CD4-positive, alpha-beta T cell treated with Interleukin-17A for 4 hours (primary cell): ENCODE measurements around the gene OR5B12.
"Not testable (repeated sequence)": the region's sequence is repeated elsewhere in the genome, so short reads cannot be mapped to it uniquely, and the experiment has no call there.

Experiments
- DNase-seq: peaks from one replicate; pipeline ENCODE4 v3.0.0-alpha.2; 2020; ENCODE audit warnings: mixed read lengths

The OR5B12 gene

GRCh38 chr11:58442136-58442535 lies at the start of gene OR5B12:
TSS of gene OR5B12 (minus strand) at chr11:58442236. CDS start at chr11:58440151, 2,085 bp downstream.
- DNase-seq = no peak

GRCh38 chr11:58490827-58491226 lies 48.8 kb upstream of the OR5B12 start:
- no peak for DNase-seq

- no peak for DNase-seq
Measured at GRCh38 chr11:58487170-58487569, 45.1 kb upstream of the OR5B12 start.

GRCh38 chr11:58485961-58486360 lies 43.9 kb upstream of the OR5B12 start:
- no peak for DNase-seq

- DNase-seq = no peak
Measured at GRCh38 chr11:58471892-58472291, 29.9 kb upstream of the OR5B12 start.

- no peak for DNase-seq
Measured at GRCh38 chr11:58466293-58466692, 24.3 kb upstream of the OR5B12 start.

- DNase-seq = no peak
Measured at GRCh38 chr11:58465690-58466089, 23.7 kb upstream of the OR5B12 start.

GRCh38 chr11:58451585-58451984 lies 9.5 kb upstream of the OR5B12 start:
- no peak for DNase-seq

GRCh38 chr11:58446294-58446693 lies 4.3 kb upstream of the OR5B12 start:
- DNase-seq = no peak

GRCh38 chr11:58444300-58444699 lies 2.3 kb upstream of the OR5B12 start:
- DNase-seq = no peak

- no peak for DNase-seq
Measured at GRCh38 chr11:58438486-58438885, 3.5 kb downstream of the OR5B12 start.

- no peak for DNase-seq
Measured at GRCh38 chr11:58434217-58434616, 7.8 kb downstream of the OR5B12 start.

- DNase-seq = no peak
Measured at GRCh38 chr11:58433638-58434203, 8.3 kb downstream of the OR5B12 start.

- DNase-seq = no peak
Measured at GRCh38 chr11:58429273-58429672, 12.8 kb downstream of the OR5B12 start.

- no peak for DNase-seq
Measured at GRCh38 chr11:58428021-58428420, 14.0 kb downstream of the OR5B12 start, which contains the start of gene OR5B2. TSS of gene OR5B2 (minus strand) at chr11:58428121. CDS start at chr11:58423261, 4,860 bp downstream.

- DNase-seq = no peak
Measured at GRCh38 chr11:58406774-58407173, 35.3 kb downstream of the OR5B12 start, which contains the start of gene OR5B3. TSS of gene OR5B3 (minus strand) at chr11:58406874. CDS start at chr11:58403409, 3,465 bp downstream.

GRCh38 chr11:58399622-58400021 lies 42.4 kb downstream of the OR5B12 start:
- not testable (repeated sequence) for DNase-seq

GRCh38 chr11:58395581-58395980 lies 46.5 kb downstream of the OR5B12 start:
- DNase-seq = no peak

GRCh38 chr11:58394195-58394594 lies 47.8 kb downstream of the OR5B12 start:
- no peak for DNase-seq

- DNase-seq = no peak
Measured at GRCh38 chr11:58392746-58393145, 49.3 kb downstream of the OR5B12 start.

GRCh38 chr11:58391879-58392278 lies 50.2 kb downstream of the OR5B12 start:
- no peak for DNase-seq

- DNase-seq = no peak
Measured at GRCh38 chr11:58390551-58391063, 51.4 kb downstream of the OR5B12 start.
